GM19240 (cell line): Measurements from ENCODE around the gene TEX19.

ENCODE experiments used
- DNase-seq: peaks from one replicate; pipeline ENCODE4 v3.0.0; 2011; ENCODE audit warnings: low spot score; ENCODE audit not compliant: insufficient read length

TEX19 gene

GRCh38 chr17:82320956-82321927 is 37.8 kb upstream of the TEX19 start:
- no peak for DNase-seq

DNA sequence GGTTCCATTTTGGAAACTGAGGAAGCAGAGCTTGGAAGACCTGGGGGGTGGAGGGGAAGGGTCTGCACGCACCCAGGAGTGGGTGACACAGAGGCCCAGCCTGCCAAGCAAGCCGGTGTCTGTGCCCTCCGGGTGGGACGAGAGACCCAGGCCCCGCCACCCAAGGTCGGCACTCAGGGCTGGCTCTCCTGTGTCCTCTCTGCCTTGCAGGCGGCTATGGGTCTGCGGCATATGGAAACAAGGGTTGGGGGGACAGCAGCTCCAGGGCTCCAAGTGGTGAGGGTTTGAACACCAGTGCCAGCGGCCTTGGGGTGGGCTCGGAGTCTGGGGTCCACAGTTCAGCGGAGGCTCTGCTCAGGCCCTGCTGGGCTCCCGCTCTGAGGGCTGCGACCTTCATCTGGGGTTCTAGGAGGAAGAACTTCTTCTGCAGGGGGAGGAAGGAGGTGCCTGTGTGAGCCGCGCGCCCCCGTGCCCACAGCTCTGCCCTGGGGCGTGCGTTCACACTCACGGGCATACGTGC is 37.0 kb upstream of the TEX19 start:
- DNase-seq = no peak

- no peak for DNase-seq
Measured at GRCh38 chr17:82322526-82323453, 36.3 kb upstream of the TEX19 start.

GRCh38 chr17:82323514-82324234 is 35.4 kb upstream of the TEX19 start:
- DNase-seq = no peak

DNA sequence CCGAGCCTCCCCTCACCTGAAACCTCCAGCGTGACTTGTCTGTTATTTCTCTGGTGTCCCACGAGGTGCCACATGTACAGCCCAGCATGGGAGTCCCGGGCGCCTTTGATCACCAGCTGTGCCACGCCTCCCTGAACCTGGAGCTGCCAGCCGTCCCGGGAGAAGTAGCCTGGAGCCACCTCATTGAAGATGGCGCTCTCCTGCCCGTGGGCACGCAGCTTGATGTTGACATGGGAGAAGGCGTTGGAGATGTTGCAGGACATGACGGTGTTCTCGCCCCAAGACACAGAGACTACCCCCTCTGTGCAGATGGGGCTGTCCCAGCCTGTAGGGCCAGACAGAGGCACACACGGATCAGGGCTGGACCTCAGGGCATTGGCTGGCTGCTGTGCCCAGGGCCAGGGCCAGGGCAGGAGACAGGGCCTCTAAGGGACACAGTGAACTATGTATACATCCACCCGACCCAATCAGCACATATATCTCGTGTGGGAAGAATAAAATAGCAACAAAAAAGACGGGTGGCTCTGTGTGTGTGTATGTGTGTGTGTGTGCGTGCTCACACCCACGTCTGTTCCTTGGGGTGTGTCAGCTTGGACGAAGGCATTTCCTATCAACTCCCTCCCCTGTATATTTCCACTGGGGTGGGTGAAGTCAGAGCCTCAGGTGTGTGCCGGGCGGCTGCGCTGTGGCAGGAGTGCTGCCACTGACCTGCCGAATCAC is 34.3 kb upstream of the TEX19 start:
- DNase-seq = no peak

DNA sequence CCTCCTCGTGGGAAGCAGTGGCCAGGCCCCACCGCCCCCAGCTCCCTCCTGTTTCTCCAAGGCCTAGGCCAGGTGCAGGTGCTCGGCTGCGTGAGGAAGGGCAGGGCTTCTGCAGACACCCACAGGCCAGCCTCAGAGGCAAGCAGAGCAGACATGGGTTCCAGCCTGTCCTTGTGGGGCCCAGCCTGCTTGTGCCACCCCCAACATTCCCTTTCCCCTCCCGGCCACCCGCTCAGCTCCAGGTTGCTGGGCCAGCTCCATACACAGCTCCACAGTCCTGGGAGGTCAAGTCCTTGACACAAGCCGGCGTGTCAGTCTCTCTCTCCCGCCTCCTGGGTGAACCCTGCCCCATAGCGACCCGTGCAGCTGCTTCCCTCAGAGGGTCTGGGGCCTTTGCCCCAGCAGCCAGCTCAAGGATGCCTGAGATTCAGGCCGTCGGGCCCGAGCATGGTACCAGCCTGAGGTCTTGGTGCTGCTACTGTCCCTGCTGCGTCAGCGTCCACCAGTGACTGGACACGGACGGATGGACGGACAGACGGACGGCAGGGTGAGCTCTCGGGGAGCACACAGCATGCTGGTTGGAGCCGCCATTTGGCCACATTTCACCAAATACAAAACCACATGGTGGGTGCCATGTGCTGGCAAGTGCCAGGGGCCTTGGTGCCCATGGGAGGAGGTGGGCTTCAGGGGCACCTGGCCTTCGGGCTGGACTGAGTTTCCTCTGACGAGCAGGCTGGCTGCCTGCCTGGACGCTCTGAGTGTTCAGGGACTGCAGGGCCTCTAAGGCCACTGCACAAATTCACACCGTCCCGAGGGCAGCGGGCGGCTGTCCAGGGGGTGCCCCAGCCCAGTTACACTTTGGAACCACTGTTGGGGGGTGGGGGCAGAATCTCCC is 33.5 kb upstream of the TEX19 start:
- DNase-seq = no peak

DNA sequence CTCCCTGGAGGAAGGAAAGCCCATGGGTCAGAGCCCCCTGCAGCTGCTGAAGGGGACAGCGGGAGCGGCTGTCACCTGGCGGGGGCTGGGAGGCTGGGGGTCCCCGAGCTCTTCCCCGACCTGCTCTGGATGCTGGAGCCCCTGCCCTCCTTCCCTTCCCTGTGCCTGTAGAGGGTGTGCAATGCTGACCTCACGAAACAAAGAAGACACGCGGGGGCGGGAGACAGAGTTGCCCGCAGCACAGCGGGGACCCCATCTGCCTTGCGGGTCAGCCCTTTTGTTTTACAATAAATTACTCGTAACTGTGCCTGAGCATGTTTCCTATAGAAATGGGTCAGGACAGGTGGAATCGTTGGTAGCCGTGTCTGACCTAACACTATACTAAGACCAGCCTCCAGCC is 31.8 kb upstream of the TEX19 start:
- DNase-seq = no peak

- no peak for DNase-seq
Measured at GRCh38 chr17:82327757-82328140, 31.3 kb upstream of the TEX19 start.

DNA sequence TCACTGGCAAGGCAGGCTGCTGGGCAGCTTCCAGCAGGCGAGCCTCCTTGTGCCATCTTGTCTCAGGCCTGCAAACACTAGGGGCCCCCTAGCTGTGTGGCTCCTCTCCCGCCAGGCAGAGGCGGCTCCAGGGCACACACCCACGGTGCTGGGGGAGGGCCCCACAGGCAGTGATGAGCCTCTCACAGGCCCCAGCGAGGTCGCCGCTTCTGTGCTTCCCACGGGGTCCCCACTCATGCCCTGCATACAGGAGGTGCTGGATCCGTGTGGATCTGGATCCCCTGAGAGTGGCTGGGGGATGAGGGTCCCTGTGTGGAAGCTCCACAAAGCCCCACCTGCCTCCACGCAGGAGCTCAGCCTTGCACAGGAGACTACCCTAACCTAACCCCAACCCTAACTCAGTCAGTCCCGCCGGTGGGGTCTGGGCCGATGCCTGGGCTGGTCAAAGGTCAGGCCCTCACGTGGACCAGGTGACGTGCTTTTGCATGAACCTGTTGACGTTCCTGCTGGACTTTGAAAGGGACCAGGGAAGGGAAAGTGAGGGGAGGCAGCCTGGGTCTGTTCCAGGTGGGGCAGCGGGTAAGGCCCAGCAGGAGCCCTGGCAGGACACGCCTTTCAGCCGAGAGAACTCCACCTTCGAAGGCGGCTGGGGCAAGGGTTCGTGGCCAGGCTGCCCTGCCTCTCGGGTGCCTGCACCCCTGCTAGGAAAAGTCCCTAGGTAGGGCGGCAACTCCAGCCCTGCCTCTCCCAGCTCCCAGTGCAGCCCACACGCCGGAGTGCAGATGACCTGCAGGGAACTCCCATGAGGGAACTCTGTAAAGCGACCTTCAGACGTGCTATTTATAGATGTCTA is 30.7 kb upstream of the TEX19 start:
- no peak for DNase-seq

DNA sequence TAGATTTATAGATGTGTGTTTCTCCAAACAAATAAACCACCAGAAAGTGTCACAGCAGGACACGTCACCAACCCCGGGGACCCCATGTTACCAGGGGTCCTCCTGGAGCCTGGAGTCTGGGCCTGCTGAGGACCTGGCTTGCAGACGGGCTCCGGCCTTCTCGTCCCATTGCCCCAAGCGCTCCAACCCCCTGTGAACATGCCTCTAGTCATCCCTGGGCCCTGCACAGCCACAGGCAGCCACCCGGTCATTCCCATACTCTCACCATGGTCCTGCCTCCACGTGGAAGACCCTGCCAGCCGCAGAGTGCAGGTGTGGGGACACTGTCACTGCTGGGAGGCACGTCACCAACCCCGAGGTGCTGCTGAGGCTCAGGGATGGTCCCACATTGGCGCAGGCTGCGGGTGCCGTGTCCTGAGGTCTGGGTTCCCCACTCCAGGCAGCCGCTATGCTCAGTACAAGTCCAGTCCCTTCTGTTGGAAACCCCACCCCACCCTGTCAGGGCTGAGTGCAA is 30.0 kb upstream of the TEX19 start:
- no peak for DNase-seq

- no peak for DNase-seq
Measured at GRCh38 chr17:82329683-82330321, 29.2 kb upstream of the TEX19 start.

GRCh38 chr17:82330322-82331239 is 28.5 kb upstream of the TEX19 start:
- no peak for DNase-seq

GRCh38 chr17:82331345-82331939 is 27.6 kb upstream of the TEX19 start:
- no peak for DNase-seq

DNA sequence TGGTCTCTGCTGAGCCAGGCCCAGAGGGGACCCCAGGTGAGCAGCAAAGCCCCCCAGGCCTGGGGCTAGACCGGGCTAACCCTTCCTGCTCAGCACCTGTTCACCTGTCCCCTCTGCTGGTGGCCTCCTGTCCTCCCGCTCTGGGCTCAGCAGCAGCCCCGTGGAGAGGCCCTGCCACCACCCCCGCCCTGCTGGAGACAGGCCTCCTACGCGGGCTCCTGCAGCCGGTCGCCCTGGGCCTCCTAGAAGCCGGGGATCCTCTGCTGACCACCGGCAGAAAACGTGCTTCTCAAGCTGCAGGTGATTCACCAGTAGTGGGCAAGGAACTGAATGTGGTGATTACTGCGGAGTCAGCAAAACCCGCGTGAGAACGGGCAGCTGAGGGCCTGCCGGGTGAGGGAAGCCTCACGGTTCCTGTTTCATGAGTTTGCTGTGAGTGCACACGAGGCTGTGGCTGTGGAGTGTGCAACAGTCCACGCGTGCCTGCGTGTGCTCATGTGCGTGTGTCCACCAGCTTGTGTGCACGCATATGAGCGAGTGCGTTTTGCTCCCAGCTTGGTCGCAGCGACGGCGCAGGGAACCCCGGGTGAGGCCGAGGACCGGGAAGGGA is 26.3 kb upstream of the TEX19 start:
- no peak for DNase-seq

DNA sequence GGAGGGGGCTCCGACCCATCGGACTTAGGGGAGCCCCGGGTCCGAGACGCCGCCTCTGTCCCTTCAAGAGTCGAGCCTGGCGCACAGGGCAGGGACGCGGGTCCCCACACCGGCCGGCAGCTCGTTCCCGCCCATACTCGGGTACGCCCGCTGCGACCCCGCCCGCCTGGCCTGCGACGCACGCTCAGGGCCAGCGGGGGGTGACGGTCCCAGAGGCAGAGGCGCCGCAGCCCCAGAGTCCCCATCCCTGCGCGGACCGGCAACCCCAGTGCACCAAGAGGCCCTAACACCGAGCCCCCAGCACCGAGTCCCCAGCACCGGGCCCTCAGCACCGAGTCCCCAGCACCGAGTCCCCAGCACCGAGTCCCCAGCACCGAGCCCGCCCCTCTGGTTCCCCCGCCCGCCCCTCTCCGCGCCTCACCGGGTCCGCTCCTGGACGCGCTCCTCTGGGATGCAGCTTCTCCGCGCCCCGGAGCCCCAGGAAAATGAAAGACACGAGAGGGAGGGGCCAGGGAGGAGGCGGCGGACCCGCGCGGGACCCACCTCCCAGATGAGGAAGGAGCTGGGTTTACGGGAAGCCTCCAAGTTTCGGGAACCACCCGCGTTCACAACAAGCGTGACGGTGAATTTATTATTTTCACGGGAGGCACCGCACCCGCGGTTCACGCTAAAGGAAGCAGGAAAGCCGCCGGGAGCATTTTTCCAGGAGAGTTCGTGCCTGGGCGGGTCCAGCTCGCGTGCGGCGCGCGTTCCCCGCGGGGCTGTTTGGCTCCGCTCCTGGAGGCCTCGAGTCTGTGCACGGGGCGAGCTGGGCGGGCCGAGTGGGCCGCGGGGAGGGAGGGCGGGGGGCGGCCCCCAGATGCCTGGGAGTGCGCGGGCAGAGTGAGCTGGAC is 25.5 kb upstream of the TEX19 start, which contains the start of gene SECTM1:
Gene SECTM1, minus strand, starts transcription at position 488 of the 893 bp plus-strand sequence. CDS start 6,526 bp downstream, outside the sequence.
- DNase-seq = no peak
